DMS53 treated with DMSO at 0.1 percent for 48 hours (cell line): Measurements from ENCODE around the gene LGALS4.
"Not testable (repeated sequence)": the region's sequence is repeated elsewhere in the genome, so short reads cannot be mapped to it uniquely, and the experiment has no call there.

Source experiments
- DNase-seq: peaks from one replicate; lab custom pipeline; 2025; ENCODE audit not compliant: unreplicated experiment; lab: John Stamatoyannopoulos, UW

Gene LGALS4

DNA sequence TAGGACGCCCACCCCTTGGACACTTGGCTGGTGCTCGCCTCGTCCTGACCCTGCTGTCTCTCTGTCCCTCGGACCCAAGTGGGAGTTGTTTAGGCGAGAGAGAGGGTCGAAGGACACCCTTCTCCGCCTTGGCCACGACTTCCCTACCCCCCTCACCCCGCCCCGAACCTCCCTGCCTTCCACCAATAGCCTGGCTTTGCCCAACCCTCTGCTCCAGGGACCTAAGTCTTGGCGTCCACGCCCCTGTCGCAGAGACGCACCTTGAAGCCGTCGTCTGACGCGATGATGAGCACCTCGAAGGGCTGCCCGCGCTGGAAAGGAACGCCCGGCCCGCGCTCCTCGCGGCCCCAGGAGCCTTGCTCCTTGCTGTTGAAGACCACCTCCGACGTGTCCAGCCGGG, 41.2 kb downstream of the LGALS4 start:
- DNase-seq, result not testable (repeated sequence)

DNA sequence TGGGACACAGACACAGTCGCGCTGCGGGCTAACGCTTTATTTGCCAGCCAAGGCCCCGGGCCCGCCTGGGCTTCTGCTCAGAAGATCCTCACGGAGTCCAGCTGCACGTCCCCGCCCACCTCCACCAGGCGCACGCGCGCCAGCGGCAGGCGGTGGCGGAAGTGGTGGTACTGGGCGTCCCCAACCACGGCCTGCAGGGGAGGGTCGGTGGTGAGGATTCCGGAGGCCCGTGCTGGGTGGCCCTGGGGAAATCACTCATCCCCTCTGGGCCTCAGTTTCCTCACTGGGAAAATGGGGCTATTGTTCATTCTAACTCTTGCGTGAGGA, 41.8 kb downstream of the LGALS4 start:
- DNase-seq, result not testable (repeated sequence)

DNA sequence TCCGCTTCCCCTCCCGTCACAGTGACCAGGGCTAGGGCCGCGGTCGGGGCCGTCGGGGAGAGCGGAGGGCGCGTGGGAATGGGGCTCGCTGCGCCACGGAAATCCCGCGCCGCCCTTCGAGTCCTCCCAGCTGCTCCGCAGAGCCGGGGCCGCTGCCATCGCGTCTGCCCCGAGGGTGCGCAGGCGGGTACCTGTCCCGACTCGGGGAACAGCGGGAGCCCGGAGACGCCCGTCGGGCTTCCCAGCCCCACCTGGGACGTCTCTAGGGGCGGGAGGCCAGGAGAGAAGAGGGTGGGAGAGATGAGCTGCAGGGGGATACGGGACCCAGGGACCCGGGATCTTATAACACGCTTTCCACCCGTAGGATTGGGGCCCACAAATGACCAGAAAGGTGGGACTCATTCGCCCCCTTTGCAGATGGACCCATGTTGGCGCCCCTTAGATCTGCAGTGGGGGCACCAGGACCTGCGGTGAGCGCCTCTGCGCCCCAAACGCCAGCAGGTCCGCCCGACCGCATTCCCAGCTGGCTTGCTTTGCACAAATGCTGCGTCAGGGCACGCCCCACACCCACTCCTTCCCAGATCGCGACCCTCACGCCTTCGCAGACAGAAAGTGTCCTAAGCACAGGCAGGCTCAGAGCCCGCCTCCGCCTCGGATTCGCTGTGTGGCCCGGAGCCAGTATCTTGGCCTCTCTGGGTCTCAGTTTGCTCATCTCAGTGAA, 42.4 kb downstream of the LGALS4 start:
- DNase-seq, result not testable (repeated sequence)

DNA sequence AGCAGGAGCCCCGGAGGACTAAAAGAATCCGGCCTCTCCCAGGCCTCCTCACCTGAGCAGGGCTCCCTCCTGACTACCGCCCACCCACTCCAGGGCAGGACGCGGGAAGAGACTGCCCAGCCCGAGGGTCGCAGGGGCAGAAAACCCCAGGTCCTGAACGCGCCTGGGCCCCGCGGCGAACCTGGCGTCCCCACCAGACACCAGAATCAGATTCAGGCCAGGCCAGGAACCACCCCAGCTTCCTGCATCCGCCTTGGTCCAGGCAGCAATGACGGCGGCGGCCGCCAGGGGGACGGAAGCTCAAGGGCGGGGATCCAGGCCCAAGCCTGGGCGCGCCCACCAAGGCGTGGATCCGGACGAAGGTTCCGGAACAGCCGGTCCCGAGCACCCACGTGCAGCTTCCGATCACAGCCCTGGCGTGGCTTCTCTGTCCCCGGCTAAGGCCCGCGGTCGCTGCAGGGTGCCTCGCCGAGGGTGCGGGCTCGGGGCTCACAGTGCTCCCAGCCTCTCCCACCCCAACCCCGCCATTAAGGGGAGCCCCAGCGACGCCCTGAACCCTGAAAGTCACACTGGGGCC, 43.0 kb downstream of the LGALS4 start:
- peak; percentile 33 for DNase-seq

DNA sequence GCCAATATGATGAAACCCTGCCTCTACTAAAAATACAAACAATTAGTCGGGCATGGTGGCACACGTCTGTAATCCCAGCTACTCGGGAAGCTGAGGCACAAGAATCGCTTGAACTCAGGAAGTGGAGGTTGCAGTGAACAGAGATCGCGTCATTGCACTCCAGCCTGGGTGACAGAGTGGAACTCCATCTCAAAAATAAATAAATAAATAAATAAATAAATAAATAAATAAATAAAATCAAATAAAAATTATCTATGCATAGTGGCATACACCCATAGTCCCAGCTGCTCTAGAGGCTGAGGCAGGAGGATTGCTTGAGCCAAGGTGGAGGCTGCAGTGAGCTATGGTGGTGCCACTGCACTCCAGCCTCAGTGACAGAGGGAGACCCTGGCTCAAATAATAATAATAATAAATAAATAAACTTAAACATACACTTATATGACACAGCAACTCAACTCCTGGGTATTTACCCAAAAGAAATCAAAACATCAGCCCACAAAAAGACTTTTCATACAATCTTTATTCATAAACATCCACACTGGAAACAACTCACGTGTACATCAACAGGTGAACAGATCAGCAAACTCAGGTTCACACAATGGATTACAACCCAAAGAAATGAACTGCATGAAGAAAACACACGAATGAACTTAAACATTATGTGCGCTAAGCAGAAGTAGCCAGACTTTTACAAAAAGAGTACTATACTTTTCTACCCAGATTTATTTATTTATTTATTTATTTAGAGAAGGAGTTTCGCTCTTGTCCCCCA, 46.3 kb downstream of the LGALS4 start:
- no peak for DNase-seq

DNA sequence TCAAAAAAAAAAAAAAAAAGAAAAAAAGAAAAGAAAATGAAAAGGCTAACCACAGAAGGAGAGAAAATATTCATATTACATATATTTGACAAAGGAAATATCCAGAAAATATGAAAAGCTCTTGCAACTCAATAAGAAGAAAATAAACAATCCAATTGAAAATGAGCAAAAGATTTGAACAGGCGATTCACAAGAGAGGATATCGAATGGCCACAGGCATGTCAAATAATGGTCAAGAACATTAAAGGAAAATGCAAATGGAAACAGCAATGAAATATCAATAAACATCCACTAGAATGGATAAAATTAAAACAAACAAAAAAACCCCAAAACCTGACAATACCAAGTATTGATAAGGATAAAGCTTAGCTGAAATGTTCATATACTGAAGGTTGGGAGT, 47.5 kb downstream of the LGALS4 start:
- no peak for DNase-seq

DNA sequence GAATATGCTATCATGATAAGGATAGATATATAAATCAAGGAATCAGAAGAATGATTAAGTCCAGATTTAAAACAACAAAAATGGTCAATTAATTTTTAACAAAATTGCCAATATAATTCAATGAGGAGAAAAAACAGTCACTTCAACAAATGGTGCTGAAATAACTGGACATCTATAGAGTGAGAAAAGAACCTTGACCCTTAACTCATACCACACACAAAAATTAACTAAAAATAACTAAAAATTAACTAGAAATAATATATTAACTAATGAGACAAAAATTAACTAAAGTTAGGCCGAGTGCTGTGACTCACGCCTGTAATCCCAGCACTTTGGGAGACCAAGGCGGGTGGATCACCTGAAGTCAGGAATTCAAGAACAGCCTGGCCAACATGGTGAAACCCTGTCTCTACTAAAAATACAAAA, 48.9 kb downstream of the LGALS4 start:
- DNase-seq, result no peak

DNA sequence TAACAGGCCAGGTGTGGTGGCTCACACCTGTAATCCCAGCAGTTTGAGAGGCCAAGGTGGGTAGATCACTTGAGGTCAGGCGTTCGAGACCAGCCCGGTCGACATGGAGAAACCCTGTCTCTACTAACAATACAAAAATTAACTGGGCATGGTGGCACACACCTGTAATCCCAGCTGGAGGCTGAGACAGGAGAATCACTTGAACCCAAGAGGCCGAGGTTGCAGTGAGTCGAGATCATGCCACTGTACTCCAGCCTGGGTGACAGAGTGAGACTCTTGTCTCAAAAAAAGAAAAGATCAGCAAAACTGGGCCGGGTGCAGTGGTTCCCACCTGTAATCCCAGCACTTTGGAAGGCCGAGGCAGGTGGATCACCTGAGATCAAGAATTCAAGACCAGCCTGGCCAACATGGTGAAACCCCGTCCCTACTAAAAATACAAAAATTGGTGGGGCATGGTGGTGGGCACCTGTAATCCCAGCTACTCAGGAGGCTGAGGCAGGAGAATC, 50.8 kb downstream of the LGALS4 start:
- not testable (repeated sequence) for DNase-seq

DNA sequence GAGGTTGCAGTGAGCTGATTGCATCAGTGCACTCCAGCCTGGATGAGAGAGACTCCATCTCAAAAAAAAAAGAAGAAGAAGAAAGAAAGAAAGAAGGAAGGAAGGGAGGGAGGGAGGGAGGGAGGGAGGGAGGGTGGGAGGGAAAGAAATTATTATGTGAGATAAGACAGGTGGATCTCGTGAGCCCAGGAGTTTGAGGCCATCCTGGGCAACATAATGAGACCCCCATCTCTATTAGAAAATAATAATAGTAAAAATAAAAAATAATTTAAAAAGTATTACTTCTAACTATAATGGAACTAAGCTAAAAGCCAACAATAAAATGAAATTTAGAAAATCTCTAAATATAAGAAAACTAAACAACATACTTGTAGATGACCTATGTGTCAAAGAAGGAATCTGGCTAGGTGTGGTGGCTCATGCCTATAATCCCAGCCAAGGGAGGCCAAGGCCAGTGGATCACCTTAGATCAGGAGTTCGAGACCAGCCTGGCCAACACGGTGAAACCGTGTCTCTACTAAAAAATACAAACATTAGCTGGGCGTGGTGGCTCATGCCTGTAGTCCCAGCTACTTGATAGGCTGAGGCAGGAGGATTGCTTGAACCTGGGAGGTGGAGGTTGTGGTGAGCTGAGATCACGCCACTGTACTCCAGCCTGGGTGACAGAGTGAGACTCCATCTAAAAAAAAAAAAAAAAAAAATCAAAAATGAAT, 51.8 kb downstream of the LGALS4 start:
- DNase-seq, result not testable (repeated sequence)

DNA sequence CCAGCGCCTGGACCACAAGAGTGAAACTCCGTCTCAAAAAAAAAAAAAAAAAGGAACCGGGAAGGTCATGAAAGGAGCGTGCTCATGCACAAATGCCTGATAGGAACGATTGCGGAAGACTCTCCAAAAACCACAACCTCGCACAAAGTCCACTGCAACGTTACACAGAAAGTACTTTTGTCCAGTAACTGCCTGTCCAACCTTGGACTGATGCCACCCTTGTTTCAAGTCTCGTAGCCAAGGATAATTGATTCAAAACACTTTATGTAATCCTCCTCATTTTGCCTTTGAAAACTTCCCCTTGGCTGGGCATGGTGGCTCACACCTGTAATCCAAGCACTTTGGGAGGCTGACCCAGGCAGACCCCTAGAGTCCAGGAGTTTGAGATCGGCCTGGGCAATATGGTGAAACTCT, 53.1 kb downstream of the LGALS4 start:
- no peak for DNase-seq

DNA sequence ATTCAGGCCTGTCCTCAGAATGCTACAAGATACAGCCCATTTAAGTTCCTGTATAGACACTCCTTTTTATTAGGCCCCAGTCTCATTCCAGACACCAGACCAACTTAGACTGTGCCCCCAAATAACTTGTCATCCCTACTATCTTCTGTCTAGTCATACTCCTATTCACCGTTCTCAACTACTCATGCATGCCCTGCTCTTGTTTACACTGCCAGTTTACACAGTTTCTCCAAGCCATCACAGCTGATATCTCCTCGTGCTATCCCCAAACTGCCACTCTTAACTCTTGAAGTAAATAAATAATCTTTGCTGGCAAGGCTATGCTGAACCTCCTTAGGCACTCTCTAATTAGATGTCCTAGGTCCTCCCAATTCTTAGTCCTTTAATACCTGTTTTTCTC, 58.5 kb downstream of the LGALS4 start:
- not testable (repeated sequence) for DNase-seq

DNA sequence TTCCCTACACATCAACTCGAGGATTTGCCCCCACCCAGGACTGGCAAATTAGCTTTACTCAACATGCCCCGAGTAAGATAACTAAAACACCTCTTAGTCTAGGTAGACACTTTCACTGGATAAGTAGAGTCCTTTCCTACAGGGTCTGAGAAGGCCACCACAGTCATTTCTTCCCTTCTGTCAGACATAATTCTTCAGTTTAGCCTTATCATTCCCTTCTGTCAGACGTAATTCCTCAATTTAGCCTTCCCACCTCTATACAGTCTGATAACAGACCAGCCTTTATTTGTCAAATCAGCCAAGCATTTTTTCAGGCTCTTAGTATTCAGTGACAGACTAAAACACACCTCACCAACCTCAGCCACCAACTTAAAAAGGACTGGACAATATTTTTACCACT, 59.0 kb downstream of the LGALS4 start:
- not testable (repeated sequence) for DNase-seq
